T-helper 1 cell treated with Interleukin-12 subunit alpha and Interleukin-12 subunit beta and Interleukin-4 antibody, amounts not matched to agents 30 ng/mL and 1 ng/mL, for 36 hours (primary cell): Measurements from ENCODE around the gene DELE1. TPM values are rescaled to one million over a fixed set of nuclear protein-coding genes. Genes with fewer than 3 reads are reported as not detected.

Source experiments
- intact Hi-C: fragments of 100-400 bp; cut with micrococcal nuclease; formaldehyde crosslinking; loops from one replicate; pipeline ENCODE4 v1.15.1; 2024
- total RNA-seq: library from RNA; stranded (reverse); gene quantifications from 2 replicates; pipeline ENCODE4 v1.2.3, GENCODE V29; 2022

The DELE1 gene
- total RNA-seq, 1 donor from 2014 or later = 78.6 TPM

DNA sequence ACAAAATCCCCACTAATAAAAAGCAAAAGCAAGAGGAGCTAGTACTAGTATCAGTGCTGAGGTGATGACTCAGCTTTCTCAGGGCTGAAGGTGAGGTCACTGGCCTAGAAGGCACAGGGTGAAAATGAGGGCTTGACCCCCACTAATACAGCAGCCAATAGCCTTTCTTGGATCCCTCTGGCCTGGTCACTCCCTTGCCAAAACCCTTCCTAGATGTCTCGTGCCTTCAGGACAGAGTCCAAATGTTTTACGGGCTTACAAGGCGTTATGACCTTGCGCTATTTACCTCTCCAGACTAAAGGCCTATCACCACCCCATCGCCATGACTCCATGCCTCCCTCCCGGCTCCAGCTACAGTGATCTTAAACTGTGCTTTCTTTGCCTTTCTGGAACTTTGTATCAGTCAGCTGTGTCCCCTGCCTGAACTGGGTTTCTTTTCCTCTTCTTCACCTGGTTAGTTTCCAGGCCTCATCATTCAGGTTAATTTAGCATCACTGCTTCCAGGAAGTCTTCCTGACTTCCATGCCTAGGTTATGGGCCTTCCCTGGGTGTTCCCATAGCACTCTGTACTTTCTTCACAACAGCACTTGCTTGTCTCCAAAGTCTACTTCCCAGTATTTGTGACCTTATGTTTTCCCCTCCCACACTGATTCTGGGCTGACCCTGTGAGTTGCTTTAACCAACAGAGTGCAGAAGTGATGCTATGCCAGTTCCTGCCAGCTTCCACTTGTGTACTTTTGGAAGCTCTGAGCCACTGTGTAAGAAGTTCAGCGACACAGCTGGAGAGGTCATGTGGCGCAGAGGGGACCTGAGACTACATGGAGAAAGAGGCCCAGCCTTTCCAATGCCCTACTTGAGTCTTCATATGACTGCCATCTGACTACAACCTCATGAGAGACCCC is 4.2 kb upstream of the DELE1 start:
- intact Hi-C loops = loop anchor here (5.0 to 10.0 kb wide), 3 partner anchors 317 to 1205 kb away; partner anchors contain the start of gene ARHGAP26

DNA sequence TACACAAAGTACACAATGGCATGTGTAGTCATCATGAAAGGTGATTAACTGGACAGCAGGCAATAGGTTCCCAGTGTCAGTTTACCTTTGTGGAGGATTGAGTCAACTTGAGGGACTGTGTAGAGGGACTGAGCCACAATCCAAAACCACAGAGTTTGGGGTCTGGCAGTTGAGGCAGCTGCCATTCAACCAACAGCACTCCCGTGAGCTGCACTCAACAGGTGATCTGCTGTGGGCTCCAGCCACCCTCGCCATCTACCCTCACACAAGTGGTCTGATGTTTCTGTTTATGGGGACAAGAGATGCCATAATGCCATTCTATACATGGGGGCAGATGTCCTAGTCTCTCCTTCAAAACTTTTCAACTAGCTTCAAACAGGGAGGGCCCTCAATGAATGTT is 2.9 kb upstream of the DELE1 start:
- intact Hi-C loops = loop anchor here (5.0 to 10.0 kb wide), 3 partner anchors 318 to 1206 kb away; partner anchors contain the start of gene ARHGAP26

DNA sequence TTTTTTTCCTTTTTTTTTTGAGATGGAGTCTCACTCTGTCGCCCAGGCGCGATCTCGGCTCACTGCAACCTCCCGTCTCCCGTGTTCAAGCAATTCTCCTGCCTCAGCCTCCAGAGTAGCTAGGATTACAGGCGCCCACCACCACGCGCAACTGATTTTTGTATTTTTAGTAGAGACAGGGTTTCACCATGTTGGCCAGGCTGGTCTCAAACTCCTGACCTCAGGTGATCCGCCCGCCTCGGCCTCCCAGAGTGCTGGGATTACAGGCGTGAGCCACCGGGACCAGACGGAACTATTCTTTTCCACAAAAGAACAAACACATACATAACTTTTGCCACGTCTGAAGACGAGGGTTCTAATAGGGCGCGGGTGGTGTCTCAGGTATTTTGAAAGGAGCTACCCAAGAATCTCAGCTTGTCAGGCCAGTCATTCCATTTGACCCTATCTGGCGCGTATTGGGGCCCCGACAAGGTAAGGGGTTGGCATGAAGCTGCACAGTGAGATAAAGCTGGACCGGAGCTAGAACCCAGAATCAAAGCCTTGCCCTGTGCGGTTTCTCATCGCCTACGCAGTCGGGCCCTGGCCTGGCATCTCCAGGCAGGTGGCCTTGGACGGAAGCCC is 734 bp upstream of the DELE1 start:
- intact Hi-C loops = loop anchor here (1.0 to 10.0 kb wide), 9 partner anchors 46 to 1208 kb away; partner anchors contain the start of genes ARHGAP26, GNPDA1, NDFIP1 and RNF14

DNA sequence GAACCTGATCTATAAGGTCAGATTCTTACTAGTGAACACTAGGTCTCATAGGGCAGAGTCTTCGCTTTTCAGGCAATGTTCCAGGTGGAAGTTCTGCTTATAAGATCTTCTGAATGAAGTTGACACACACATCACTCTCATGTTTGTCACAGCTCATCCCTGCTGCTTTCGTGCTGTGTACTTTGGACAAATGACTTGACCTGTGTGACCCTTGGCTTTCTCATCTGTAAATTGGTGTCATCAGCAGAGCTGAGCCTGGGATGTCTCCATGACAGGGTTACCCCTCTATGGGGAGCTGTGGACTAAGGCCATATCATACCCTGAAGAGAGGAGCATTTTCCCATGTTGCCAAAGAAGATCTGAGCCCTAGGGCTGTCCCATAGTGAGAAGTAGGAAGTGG is 2.8 kb downstream of the DELE1 start:
- intact Hi-C loops = loop anchor here (10.0 kb wide), 1 partner anchor 1212 kb away; no protein-coding TSS in a partner anchor

DNA sequence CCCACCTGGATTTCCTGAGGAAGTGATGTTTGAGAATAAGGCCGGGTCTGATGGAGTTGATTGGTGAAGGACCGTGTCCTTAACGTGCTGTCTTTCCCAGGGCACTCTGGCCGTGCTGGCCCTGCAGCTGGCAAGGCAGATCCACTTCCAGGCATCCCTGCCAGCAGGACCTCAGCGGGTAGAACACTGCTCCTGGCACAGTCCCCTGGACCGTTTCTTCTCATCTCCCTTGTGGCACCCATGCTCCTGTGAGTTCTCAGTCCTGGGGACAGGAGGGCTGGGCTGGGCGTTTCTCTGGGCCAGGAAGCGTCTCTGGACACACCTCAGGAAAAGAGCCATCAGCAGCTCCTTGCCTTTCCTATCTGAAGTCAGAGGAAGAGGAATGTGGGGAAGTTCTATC is 4.4 kb downstream of the DELE1 start:
- intact Hi-C loops = loop anchor here (10.0 kb wide), 1 partner anchor 1213 kb away; no protein-coding TSS in a partner anchor

DNA sequence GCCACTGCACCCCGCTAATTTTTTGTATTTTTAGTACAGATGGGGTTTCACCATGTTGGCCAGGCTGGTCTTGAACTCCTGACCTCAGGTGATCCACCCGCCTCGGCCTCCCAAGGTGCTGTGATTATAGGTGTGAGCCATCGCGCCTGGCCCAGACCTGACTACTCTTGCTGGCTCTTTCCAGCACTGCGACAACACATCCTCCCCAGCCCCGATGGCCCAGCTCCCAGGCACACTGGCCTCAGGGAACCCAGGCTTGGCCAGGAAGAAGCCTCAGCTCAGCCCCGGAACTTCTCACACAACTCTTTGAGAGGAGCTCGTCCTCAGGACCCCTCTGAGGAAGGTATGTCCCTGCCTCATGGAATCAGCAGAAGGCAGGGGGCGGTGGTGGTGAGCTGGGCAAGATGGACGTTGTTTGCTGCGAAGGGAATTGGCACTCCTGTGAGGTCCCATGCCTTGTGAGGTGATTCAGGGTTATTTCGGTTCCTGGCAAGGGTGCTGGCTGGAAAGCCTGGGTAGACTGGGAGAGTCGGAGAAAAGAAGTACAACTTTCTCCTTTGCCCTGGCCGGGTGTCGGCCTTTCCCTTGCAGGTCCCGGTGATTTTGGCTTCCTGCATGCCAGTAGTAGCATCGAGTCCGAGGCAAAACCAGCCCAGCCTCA is 5.9 kb downstream of the DELE1 start:
- intact Hi-C loops = loop anchor here (10.0 kb wide), 1 partner anchor 1215 kb away; no protein-coding TSS in a partner anchor

DNA sequence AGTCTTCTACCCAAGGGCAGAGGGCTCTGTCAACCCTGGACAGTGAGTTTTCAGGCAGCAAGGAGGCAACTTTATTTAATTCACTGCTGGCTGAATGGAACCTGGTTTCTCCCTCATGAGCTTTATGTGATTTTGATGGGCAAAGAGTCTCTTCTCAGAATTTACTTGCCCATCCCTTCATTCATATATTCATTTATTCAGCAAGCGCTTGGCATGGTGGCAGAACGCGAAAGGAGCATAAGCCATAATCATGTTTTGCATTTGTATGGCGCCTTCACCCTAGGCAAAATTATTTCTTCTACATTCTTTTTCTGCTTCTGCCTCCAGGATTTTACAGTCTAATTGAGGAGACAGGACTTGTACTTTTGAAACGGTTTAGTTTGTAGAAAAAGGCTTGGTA is 8.0 kb downstream of the DELE1 start:
- intact Hi-C loops = no loop called here

DNA sequence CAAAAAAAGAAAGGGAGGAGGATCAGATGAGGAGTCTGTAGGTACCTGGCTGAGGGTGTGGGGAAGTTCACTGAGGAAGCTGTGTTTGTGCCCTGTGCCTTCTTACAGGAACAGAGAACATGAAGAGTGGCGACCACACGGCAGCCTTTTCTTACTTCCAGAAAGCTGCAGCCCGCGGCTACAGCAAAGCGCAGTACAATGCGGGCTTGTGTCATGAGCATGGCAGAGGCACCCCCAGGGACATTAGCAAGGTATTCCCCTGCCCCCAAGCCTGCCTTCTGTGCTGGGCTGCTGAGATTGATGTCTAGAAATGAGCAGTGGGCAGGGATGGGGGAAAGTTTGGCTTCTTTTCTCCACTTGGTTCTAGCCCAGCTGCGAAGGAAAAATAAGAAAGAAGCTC is 9.5 kb downstream of the DELE1 start:
- intact Hi-C loops = no loop called here

DNA sequence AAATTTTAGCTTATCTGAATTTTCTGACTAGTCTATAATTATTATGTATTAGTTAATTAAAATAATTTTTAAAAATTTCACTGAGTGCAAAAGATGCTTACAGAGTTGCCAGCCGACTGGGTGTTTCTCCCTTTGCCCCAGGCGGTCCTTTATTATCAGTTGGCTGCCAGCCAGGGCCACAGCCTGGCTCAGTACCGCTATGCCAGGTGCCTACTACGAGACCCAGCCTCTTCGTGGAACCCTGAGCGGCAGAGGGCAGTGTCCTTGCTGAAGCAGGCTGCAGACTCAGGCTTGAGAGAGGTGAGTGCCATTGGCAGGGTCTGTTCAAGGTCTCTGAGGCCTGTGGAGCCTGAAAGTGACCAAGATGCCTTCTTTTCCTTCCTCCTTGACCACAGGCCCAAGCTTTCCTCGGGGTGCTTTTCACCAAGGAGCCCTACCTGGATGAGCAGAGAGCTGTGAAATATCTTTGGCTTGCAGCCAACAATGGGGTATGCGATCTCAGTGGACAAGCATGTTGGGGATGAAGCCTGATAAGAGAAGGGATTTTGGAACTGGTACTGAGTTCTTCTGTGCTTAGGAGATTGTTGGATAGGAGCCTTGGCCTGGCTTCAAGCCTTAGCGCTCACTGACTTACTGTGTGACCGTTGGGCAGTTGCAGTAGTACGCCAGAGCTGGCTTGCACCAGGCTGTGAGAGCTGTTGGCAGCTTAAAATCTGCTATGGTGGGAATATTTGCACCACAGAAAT is 10.6 kb downstream of the DELE1 start:
- intact Hi-C loops = no loop called here

DNA sequence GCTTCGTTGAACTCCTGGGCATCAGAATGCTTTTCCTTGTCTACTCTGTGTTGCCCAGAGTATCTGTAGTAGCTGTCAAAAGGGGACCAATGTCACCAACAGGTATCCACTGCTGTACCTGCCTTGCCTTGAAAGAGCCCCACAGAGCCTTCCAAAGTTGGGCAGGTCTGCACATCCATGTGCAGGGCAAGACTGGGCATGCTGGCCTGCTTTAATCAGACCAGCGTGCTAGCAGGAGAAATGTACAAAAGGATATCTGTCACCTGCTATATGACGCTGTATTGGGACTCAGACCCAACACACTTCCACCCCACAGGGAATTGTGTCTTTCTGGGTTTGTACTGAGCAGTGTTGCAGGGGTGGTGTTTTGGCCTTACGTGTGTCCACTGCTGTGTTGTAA is 11.9 kb downstream of the DELE1 start:
- intact Hi-C loops = no loop called here

DNA sequence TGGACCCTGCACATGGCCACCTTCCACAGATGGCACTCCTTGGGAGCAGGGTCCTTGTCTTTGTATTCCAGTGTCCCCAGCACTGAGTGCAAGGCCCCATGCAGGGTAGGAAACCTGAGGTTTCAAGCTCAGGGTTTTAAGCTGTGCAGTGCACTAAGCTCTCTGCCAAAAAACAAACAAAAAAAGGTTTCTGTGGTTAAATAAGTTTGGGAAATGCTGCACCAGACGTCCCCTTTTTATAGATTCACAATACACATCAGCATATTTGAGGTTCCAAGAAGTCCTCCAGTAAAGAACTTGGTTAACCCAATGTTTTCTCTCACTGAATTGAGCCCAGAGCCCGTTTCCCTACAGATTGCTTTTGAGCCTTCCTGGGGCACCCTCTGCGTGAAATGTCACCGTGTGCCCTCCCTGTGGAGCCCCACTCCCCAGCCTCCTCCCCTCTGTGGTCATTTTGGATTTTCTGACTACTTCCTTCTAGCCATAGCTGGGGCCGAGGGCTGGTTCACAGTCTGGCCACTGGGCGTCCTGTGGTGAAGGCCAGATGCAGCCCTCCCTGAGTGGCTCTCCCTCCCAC is 17.1 kb downstream of the DELE1 start:
- intact Hi-C loops = no loop called here

DNA sequence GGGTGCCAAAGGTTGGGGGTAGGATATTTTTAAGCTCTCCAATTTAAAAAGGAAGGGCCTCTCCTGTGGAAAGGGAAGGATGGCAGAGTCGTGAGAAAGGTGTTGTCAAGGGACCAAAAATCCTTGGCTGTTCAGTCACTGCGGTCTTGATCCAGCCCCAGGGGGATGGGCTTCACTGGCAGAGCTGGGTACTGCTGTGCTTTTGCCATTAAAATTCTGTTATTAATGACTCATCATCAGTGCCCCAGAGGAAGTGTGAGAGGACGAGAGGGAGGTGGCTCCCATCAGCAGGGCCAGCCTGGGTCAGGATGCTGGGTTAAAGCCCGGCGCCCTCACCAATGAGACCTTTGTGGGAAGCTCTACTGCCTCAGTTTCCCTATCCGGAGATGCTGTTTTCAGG is 17.6 kb downstream of the DELE1 start:
- intact Hi-C loops = no loop called here

DNA sequence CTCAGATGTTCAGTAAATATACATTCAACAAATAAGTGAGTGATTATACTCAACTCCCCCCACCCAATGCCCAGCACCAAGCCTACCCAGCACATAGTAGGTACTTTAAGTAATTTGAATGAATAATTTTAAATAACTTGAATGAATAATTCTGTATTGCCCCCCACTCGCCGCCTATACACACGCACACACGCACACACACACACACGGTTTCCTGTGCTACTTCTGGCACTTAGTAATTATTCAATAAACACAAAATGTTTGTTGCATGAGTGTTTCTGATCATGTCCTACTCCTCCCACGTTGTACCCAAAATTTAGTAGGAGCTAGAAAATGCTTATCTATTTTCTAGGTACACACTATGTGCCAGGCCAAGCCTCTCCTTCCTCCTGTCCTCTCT is 18.1 kb downstream of the DELE1 start:
- intact Hi-C loops = no loop called here

DNA sequence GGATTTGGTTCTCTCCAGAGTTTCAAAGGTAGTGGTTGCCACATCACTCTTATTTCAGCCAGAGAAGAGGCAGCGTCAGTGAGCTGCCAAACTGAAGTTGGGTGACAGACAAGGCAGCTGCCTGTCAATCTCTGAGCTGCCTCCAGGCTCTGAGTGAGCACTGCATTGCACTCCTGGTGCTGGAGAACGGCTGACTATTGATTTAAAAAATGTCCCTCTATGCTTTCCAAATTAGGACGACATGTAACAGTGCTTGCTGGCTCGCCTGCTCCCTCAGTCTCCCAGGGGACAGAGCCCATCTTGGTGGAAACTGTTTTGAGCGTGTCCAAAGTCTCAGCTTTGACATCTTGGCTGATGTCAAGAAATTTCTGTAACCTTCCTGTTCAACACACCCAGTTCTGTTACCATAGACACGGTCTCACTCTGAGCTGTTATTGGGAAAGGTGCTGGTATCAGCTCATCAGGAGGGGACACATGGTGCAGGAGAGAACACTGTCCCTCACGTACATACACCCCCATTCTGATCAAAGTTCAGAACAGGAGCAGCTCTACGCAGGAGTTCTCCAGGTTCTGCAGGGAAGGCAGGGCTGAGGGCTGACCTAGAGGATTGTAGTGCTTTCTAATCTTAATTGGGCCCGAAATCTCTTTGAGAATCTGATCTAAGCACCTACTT is 18.6 kb downstream of the DELE1 start:
- intact Hi-C loops = no loop called here

DNA sequence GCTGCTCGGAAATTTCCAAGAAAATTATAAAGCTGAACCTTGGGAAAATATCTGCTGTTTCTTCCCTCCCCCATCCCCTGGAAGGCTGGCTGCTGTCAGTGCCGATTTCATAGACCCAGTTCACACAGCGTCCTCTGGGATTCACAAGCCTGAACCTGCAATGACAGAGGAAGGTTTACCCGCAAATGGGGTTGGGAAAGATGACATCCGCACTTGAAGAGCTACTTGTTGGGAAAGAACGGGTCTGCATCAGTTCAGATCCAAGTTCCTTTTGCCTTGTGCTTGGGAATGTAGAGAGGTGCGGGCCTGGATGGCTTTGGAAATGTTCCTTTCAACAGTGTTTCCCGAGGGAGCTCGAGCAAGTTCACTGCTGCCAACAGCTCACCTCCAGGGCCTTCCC is 20.4 kb downstream of the DELE1 start:
- intact Hi-C loops = no loop called here

DNA sequence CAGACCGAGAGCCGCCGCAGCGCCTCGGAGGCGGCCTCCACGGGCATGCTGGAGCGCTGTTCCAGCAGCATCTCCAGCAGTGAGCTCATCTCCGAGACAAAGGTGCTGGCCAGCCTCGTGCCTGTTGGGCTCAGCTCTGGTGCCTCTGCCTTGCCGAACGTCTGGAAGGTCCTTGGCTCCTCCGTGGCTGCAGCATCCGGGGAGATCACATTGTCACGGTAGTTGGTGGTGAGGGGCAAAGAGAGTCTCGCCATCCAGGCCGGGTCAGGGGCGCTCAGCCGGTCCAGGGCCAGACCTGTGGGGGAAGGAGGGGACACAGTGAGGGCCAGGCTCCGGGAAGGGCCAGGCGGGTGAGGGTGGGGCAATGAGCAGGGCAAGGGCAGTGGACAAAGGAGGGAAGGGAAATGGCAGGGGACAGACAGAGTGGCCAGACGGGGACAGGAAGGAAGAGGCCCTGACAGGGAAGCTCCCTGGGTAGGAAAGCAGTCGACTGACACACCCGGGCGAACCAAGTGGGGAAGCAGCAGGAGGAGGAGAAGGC is 21.9 kb downstream of the DELE1 start:
- intact Hi-C loops = no loop called here

DNA sequence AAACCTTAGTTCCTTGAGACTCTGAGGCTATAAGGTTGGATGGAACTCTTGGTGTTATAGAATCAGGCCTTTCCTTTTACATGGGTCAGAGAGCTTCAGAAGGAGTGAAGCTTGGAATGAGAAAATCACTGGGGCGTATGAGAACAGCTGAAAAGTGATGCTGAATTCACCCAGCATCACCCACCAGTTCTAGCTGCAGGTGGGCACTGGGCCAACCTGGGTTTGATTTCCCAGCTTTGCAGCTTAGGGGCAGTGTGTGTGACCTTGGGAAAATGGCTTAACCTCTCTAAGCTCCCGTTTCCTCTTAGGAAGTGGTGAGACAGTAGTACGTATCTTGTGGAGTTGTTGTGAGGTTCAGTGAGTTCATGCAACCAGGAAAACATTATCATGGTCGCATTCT is 23.6 kb downstream of the DELE1 start:
- intact Hi-C loops = no loop called here

DNA sequence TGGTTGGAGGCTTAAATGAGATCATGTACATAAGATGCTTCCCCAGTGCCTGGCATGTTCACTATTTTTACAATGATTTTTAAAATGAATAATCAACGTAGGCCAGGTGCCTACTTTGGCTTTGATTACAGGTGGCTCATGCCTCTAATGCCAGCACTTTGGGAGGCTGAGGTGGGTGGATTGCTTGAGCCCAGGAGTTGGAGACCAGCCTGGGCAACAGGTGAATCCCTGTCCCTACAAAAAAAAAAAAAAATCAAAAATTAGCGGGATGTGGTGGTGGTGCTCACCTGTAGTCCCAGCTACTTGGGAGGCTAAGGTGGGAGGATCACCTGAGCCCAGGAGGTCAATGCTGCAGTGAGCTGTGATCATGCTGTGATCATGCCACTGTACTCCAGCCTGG is 25.1 kb downstream of the DELE1 start:
- intact Hi-C loops = no loop called here

DNA sequence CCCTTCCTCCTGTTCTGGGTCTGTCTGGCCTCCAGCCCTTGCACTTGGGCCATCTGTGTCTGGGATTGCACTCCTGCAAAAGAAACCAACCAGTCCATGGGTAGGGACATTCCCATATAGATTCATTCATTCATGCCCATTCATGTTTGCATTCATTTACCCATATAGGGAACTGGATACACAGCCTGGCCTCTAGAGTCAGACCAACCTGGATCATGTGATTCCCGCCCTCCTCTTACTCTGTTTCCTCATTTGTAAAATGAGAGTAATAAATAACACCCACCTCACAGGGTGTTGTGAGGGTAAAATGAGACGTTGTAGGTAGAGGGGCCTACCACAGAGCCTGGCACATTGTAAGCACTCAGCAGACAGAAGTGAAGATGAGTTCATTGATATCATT is 25.8 kb downstream of the DELE1 start:
- intact Hi-C loops = no loop called here
